ENCODE measurements around the gene MKLN1. TPM values are rescaled to one million over a fixed set of nuclear protein-coding genes. Genes with fewer than 3 reads are reported as not detected.

The MKLN1 gene
- total RNA-seq, 1 experiment from 2014 or later, result 34.3 TPM

DNA sequence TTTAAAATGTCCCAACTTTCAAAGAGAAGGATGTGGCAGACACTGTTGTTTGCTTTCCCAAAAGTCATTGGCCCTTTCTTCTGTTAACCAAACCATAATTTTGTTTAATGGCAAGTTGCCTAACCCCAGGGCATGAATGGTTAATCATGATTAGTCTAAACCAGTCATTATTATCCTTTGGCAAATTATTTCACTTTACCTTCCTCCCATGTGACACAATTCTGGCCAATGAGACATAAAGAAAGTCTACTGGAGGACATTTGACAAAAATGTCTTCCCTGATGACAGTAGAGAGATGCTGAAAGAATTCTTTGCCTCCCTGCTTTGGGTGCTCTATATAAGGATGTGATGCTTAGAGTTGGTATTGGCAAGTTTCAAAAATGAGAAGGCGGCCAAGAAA is 126.8 kb downstream of the MKLN1 start:
- no peak overlapping the region for H3K4me2 ChIP-seq (ENCODE audit: insufficient read depth, insufficient read length, low read length)
- H4K20me1 ChIP-seq (ENCODE audit: control insufficient read depth, insufficient read depth, insufficient read length), result no peaks in the 10 kb centered on the region
- H3K27me3 ChIP-seq (ENCODE audit: insufficient read depth, low read length), result no peaks in the 10 kb centered on the region
- no peak overlapping the region for H3K23ac ChIP-seq (ENCODE audit: insufficient read length, low read depth, low read length)
- H2BK12ac ChIP-seq (ENCODE audit: insufficient read length, low read depth, low read length), result no peak overlapping the region
- H3K14ac ChIP-seq (ENCODE audit: insufficient read depth, low read length), result no peak overlapping the region
- H2BK120ac ChIP-seq (ENCODE audit: low read depth, low read length, poor library complexity, severe bottlenecking), result no peak overlapping the region
- WGBS (ENCODE audit: extremely low coverage, insufficient read length, low lambda C conversion rate), result no CpG with 5 or more reads among the region's 1 CpG
- H3K27ac ChIP-seq (ENCODE audit: insufficient read length, low read depth, low read length), result no peak overlapping the region
- Mint-ChIP-seq H3K36me3 (ENCODE audit: insufficient read depth in 1 of 3, low read depth in 3 of 3) (peaks cover 0 to 8% (median 0%) of the 10 kb centered on the region in 3 experiments; a peak in 4 of 7 replicates), H3K27me3 (ENCODE audit: low read depth) (no peaks in the 10 kb centered on the region), H3K27ac (no peak overlapping the region), H3K4me1 (peaks cover 2% of the 10 kb centered on the region in 2 experiments; a peak in 1 of 4 replicates), H3K4me3 (no peak overlapping the region), H3K9me3 (no peaks in the 10 kb centered on the region)
- H3K4me1 ChIP-seq (ENCODE audit: insufficient read depth, low read length), result no peaks in the 10 kb centered on the region
- no peak overlapping the region for H3T11ph ChIP-seq (ENCODE audit: low read length)
- H2BK20ac ChIP-seq (ENCODE audit: low read depth, low read length, poor library complexity, severe bottlenecking), result no peak overlapping the region
- no peak for DNase-seq
- TF ChIP-seq, protein P1, sequence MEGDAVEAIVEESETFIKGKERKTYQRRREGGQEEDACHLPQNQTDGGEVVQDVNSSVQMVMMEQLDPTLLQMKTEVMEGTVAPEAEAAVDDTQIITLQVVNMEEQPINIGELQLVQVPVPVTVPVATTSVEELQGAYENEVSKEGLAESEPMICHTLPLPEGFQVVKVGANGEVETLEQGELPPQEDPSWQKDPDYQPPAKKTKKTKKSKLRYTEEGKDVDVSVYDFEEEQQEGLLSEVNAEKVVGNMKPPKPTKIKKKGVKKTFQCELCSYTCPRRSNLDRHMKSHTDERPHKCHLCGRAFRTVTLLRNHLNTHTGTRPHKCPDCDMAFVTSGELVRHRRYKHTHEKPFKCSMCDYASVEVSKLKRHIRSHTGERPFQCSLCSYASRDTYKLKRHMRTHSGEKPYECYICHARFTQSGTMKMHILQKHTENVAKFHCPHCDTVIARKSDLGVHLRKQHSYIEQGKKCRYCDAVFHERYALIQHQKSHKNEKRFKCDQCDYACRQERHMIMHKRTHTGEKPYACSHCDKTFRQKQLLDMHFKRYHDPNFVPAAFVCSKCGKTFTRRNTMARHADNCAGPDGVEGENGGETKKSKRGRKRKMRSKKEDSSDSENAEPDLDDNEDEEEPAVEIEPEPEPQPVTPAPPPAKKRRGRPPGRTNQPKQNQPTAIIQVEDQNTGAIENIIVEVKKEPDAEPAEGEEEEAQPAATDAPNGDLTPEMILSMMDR (conservative IDR thresholded peaks at IDR 0.05), result no peak
- no peaks in the 10 kb centered on the region for H3K79me2 ChIP-seq (ENCODE audit: insufficient read depth, low read length)
- H4K8ac ChIP-seq (replicated peaks; ENCODE audit: insufficient read length, low read depth, low read length), result no peak overlapping the region
- H2AFZ ChIP-seq (ENCODE audit: low read length), result no peak overlapping the region
- no peak overlapping the region for H3K9ac ChIP-seq (ENCODE audit: extremely low read depth, insufficient read length, low read length)
- H3K79me1 ChIP-seq (ENCODE audit: insufficient read depth, low read depth, low read length, poor library complexity, severe bottlenecking), result no peaks in the 10 kb centered on the region
- H2BK15ac ChIP-seq (ENCODE audit: low read depth, low read length), result no peak overlapping the region
- no peaks in the 10 kb centered on the region for H3K23me2 ChIP-seq (ENCODE audit: insufficient read length, low read depth, low read length, poor library complexity, severe bottlenecking)
- no peaks in the 10 kb centered on the region for H3K9me3 ChIP-seq (ENCODE audit: control insufficient read depth, low read depth, low read length)
- H3K56ac ChIP-seq (ENCODE audit: insufficient read length, low read depth, low read length), result no peak overlapping the region
- no peak overlapping the region for H2BK5ac ChIP-seq (ENCODE audit: insufficient read length, low read length)
- H3K18ac ChIP-seq (ENCODE audit: insufficient read length, low read depth, low read length), result no peak overlapping the region
- no peak overlapping the region for H4K5ac ChIP-seq (ENCODE audit: insufficient read length, low read depth, low read length)
- no peak overlapping the region for H4K91ac ChIP-seq (ENCODE audit: insufficient read length, low read depth, low read length)
- no peak overlapping the region for H2AK5ac ChIP-seq (ENCODE audit: insufficient read length, low read length)
- no peak overlapping the region for H3K4ac ChIP-seq (ENCODE audit: low read depth, low read length)
